Measurements from ENCODE around the gene ZSCAN16. TPM values are rescaled to one million over a fixed set of nuclear protein-coding genes. Genes with fewer than 3 reads are reported as not detected.

ZSCAN16 gene
- total and polyA plus RNA-seq, 2 donors (not counting 1 experiment from before 2014, with no cell fraction given) = 5.4 to 15.4 TPM

- Histone ChIP-seq H3K79me2 (ENCODE audit: control insufficient read depth, insufficient read depth, low read length) (no peaks in the 10 kb centered on the region), H3K27me3 (replicated peaks in 1 of 4; ENCODE audit: control extremely low read depth in 1 of 4, control insufficient read depth in 3 of 4, insufficient read depth in 4 of 4, low read length in 3 of 4) (no peaks in the 10 kb centered on the region), H3K36me3 (replicated peaks in 1 of 2; ENCODE audit: control extremely low read depth in 1 of 2, control insufficient read depth in 1 of 2, extremely low read depth in 1 of 2, insufficient read depth in 2 of 2, low read length in 1 of 2) (peaks cover 25 to 64% of the 10 kb centered on the region in 2 experiments), H3K4me1 (ENCODE audit: control insufficient read depth in 2 of 2, insufficient read depth in 2 of 2, low read length in 2 of 2) (no peaks in the 10 kb centered on the region), H3K27ac (ENCODE audit: low read length in 2 of 2) (no peak overlapping the region), H3K9me3 (ENCODE audit: control extremely low read depth in 1 of 3, control insufficient read depth in 2 of 3, insufficient read depth in 1 of 3, low read length in 2 of 3) (peaks cover 6 to 7% (median 7%) of the 10 kb centered on the region in 3 donors), H3K4me2 (replicated peaks; ENCODE audit: low read depth, low read length, poor library complexity, severe bottlenecking) (no peak overlapping the region), H3K9ac (ENCODE audit: low read length) (no peak overlapping the region), H4K20me1 (ENCODE audit: control insufficient read depth, insufficient read depth, low read length, poor library complexity, severe bottlenecking) (no peaks in the 10 kb centered on the region), H2AFZ (ENCODE audit: insufficient read depth, low read depth, low read length, poor library complexity, severe bottlenecking) (no peak overlapping the region), H3K4me3 (ENCODE audit: control extremely low read depth in 1 of 5, extremely low read depth in 1 of 5, insufficient read depth in 1 of 5, low read depth in 2 of 5, low read length in 4 of 5) (no peak overlapping the region)
- H3K27ac Mint-ChIP-seq = no peak overlapping the region
- H3K4me1 Mint-ChIP-seq = no peaks in the 10 kb centered on the region
- no peak for TF ChIP-seq EZH2 (IDR thresholded peaks at IDR 0.05; ENCODE audit: borderline replicate concordance, insufficient read depth, low read depth, low read length, poor library complexity, severe bottlenecking)
- TF ChIP-seq CTCF (IDR thresholded peaks at IDR 0.05) = no peak
- no peaks in the 10 kb centered on the region for H3K27me3 Mint-ChIP-seq
- ChIA-PET CTCF (interaction anchor here (0.6 kb wide), 1 partner anchor 874 kb away, joined by 3 read pairs; no protein-coding TSS in a partner anchor), POLR2A (interaction anchor here (0.6 kb wide), 1 partner anchor 24 kb away, joined by 3 read pairs; no protein-coding TSS in a partner anchor)
- DNase-seq (no peak), ATAC-seq (ENCODE audit: low read depth) (no peak)
- H3K4me3 Mint-ChIP-seq = no peak overlapping the region
- H3K9me3 Mint-ChIP-seq (ENCODE audit: insufficient read depth) = peaks cover 4% of the 10 kb centered on the region
- intact Hi-C loops (cut with micrococcal nuclease) = no loop called here
Measured at GRCh38 chr6:28154357-28154756, 29.9 kb downstream of the ZSCAN16 start.

GRCh38 chr6:28158318-28158717, 33.9 kb downstream of the ZSCAN16 start:
- no peak overlapping the region for H3K9ac ChIP-seq (ENCODE audit: low read length)
- H3K4me1 Mint-ChIP-seq = peaks cover 14% of the 10 kb centered on the region
- no peak overlapping the region for H2AFZ ChIP-seq (ENCODE audit: insufficient read depth, low read depth, low read length, poor library complexity, severe bottlenecking)
- peaks cover 1 to 9% (median 2%) of the 10 kb centered on the region in 3 donors for H3K9me3 ChIP-seq (ENCODE audit: control extremely low read depth in 1 of 3, control insufficient read depth in 2 of 3, insufficient read depth in 1 of 3, low read length in 2 of 3)
- no peak overlapping the region for H3K4me3 Mint-ChIP-seq
- intact Hi-C loops (cut with micrococcal nuclease) = no loop called here
- H3K9me3 Mint-ChIP-seq (ENCODE audit: insufficient read depth) = no peaks in the 10 kb centered on the region
- H4K20me1 ChIP-seq (ENCODE audit: control insufficient read depth, insufficient read depth, low read length, poor library complexity, severe bottlenecking) = no peaks in the 10 kb centered on the region
- no peak overlapping the region for H3K4me2 ChIP-seq (replicated peaks; ENCODE audit: low read depth, low read length, poor library complexity, severe bottlenecking)
- peaks cover 21 to 31% of the 10 kb centered on the region in 2 experiments for H3K36me3 ChIP-seq (replicated peaks in 1 of 2; ENCODE audit: control extremely low read depth in 1 of 2, control insufficient read depth in 1 of 2, extremely low read depth in 1 of 2, insufficient read depth in 2 of 2, low read length in 1 of 2)
- ATAC-seq (ENCODE audit: low read depth) = no peak
- H3K79me2 ChIP-seq (ENCODE audit: control insufficient read depth, insufficient read depth, low read length) = no peaks in the 10 kb centered on the region
- TF ChIP-seq EZH2 (IDR thresholded peaks at IDR 0.05; ENCODE audit: borderline replicate concordance, insufficient read depth, low read depth, low read length, poor library complexity, severe bottlenecking) (no peak), CTCF (IDR thresholded peaks at IDR 0.05) (no peak)
- ChIA-PET POLR2A (no interaction called here), CTCF (no interaction called here)
- WGBS (ENCODE audit: insufficient coverage) = 100% methylated on average over 2 of the region's 3 CpGs
- no peaks in the 10 kb centered on the region for H3K27me3 Mint-ChIP-seq
- no peaks in the 10 kb centered on the region for H3K27me3 ChIP-seq (replicated peaks in 1 of 4; ENCODE audit: control extremely low read depth in 1 of 4, control insufficient read depth in 3 of 4, insufficient read depth in 4 of 4, low read length in 3 of 4)
- H3K4me1 ChIP-seq (ENCODE audit: control insufficient read depth in 2 of 2, insufficient read depth in 2 of 2, low read length in 2 of 2) = peaks cover 9 to 12% of the 10 kb centered on the region in 2 donors
- no peak overlapping the region for H3K4me3 ChIP-seq (ENCODE audit: control extremely low read depth in 1 of 5, extremely low read depth in 1 of 5, insufficient read depth in 1 of 5, low read depth in 2 of 5, low read length in 4 of 5)
- no peak overlapping the region for H3K27ac ChIP-seq (ENCODE audit: low read length in 2 of 2)
- DNase-seq = no peak
- no peak overlapping the region for H3K27ac Mint-ChIP-seq

Data from B cell (primary cell).